Measurements from ENCODE around the gene ZIC5. TPM values are rescaled to one million over a fixed set of nuclear protein-coding genes. Genes with fewer than 3 reads are reported as not detected.

Gene ZIC5
- total and polyA plus RNA-seq, 2 of the 13 experiments (the other 11 are each of a cell fraction or from before 2014, with no cell fraction given), result 0.02 to 0.07 TPM

- TF ChIP-seq ARID5B (CRISPR knock-in tag; IDR thresholded peaks at IDR 0.05) (peak; percentile 85), SOX6 (IDR thresholded peaks at IDR 0.05) (no peak), SOX6 (CRISPR knock-in tag; IDR thresholded peaks at IDR 0.05) (peak; percentile 92), RXRB (CRISPR knock-in tag; IDR thresholded peaks at IDR 0.05; ENCODE audit: borderline replicate concordance) (no peak), ZNF790 (CRISPR knock-in tag; IDR thresholded peaks at IDR 0.05; ENCODE audit: borderline replicate concordance) (no peak; the same call in 1 of the 2 replicates), NRL (CRISPR knock-in tag; IDR thresholded peaks at IDR 0.05; ENCODE audit: borderline replicate concordance) (0 out of 2 replicates have a peak, but pooled peaks have one; percentile 2), ZNF687 (CRISPR knock-in tag; IDR thresholded peaks at IDR 0.05) (peak; percentile 66), ZSCAN29 (CRISPR knock-in tag; conservative IDR thresholded peaks at IDR 0.05) (no peak), SCMH1 (CRISPR knock-in tag; IDR thresholded peaks at IDR 0.05; ENCODE audit: borderline replicate concordance) (no peak), SP5 (CRISPR knock-in tag; IDR thresholded peaks at IDR 0.05; ENCODE audit: borderline replicate concordance, low read depth) (peak; percentile 35; the same call in 1 of the 2 replicates), POGK (CRISPR knock-in tag; conservative IDR thresholded peaks at IDR 0.05) (0 out of 2 replicates have a peak, but pooled peaks have one; percentile 35), ZNF800 (CRISPR knock-in tag; IDR thresholded peaks at IDR 0.05) (peak; percentile 96), FOXA3 (CRISPR knock-in tag; IDR thresholded peaks at IDR 0.05) (peak; percentile 82)
Measured at GRCh38 chr13:99956473-99957349, 14.9 kb downstream of the ZIC5 start (continued).
